GM18507 (cell line): Measurements from ENCODE around the gene EBI3.
A peak's percentile ranks its signal among the peaks of the same experiment; 100 is the strongest.
"Not testable (repeated sequence)": the region's sequence is repeated elsewhere in the genome, so short reads cannot be mapped to it uniquely, and the experiment has no call there.

Experiments
- DNase-seq: peaks from one replicate; pipeline ENCODE4 v3.0.0; 2011; ENCODE audit warnings: low read depth; ENCODE audit not compliant: insufficient read length; ENCODE audit errors: extremely low spot score
- FAIRE-seq: peaks from 2 replicates; lab custom pipeline; 2011; peaks lifted over from hg19 to GRCh38; lab: Jason Lieb, UNC

EBI3 gene

DNA sequence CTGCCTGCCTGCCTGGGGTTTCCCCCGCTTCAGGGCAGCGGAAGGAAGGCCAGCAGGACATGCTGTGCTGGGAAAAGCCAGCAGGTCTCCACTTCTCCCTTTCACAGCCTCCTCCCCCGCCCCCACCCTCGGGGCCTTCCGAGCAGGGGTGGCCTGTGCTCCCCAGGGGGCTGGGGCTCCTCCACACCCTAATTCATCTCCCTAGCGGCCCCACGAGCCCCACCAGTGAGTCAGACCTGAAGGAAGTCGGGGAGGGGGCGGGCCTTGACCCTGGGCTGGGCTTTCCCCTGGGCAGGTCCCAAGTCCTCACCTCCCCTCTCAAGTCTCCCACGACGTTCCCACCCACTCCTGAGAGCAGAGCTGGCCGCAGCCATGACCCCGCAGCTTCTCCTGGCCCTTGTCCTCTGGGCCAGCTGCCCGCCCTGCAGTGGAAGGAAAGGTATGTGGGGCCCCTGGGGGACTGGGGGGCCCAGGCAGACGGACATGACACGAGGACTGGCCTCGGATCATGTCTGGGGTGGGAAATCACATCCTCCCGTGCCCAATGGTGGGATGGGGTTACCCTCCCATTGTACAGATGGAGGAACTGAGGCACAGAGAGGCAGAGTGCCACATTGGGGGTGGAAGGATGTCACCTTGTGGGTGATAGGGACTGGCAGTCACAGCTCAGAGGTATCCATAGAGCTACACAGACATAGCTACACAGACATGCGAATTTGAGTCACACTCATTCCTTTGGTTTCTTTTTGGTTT is at the start of gene EBI3:
Gene EBI3, plus strand, starts transcription at position 345 of the 753 bp plus-strand sequence. Its CDS starts 28 bp downstream, at position 373.
- FAIRE-seq (peak; percentile 91), DNase-seq (peak; percentile 65)

- no peak for FAIRE-seq
- no peak for DNase-seq
Measured at GRCh38 chr19:4181053-4181508, 48.2 kb upstream of the EBI3 start.

- FAIRE-seq (peak; percentile 96), DNase-seq (peak; percentile 99)
Measured at GRCh38 chr19:4182084-4182810, 47.1 kb upstream of the EBI3 start, which contains the start of the genes ANKRD24 and SIRT6. Gene ANKRD24, plus strand, starts transcription at chr19:4182689. Its CDS starts 3,737 bp downstream, at chr19:4186426. Gene SIRT6, minus strand, starts transcription at chr19:4182563. Its CDS starts 24 bp downstream, at chr19:4182539.

DNA sequence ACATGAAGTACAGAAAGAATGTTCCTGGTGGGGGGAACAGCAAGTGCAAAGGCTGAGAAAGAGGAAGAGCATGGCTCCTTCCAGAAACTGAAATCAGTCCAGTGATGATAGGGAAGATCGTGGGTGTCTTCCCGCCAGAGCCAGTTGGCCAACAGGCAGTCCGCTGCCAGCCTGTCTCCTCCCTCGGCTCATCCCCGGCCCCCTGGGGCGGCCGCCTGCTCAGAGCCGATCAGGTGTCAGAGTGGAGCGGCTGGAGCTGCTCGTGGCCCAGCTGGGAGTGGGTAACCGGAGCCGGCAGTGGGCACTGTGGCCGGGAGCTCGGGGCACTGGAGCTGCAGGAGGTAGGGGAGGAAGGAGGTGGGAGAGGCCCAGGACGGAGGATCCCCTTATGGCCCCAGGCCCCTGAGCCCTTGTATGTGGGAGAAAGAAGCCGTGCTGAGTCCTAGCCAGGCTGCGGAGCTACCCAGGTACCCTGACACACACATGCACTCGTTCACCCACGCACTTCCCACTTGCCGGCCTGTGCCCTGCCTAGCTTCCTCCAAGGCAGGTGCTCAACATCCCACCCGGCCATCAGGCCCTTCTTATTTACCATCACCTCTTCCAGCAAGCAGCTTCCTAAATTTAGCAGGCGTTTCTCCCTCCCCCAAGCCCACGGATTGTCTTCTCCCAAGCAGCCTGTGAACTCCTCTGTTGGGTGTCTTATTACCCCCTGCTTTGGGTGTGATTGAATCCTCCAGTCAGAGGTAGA is 45.2 kb upstream of the EBI3 start:
- no peak for FAIRE-seq
- DNase-seq, result no peak

GRCh38 chr19:4184718-4185352 is 44.5 kb upstream of the EBI3 start:
- DNase-seq (no peak), FAIRE-seq (no peak)

GRCh38 chr19:4185413-4186086 is 43.8 kb upstream of the EBI3 start:
- FAIRE-seq, result no peak
- DNase-seq, result no peak

- DNase-seq, result peak; percentile 69
- peak; percentile 75 for FAIRE-seq
Measured at GRCh38 chr19:4186087-4186993, 43.0 kb upstream of the EBI3 start.

DNA sequence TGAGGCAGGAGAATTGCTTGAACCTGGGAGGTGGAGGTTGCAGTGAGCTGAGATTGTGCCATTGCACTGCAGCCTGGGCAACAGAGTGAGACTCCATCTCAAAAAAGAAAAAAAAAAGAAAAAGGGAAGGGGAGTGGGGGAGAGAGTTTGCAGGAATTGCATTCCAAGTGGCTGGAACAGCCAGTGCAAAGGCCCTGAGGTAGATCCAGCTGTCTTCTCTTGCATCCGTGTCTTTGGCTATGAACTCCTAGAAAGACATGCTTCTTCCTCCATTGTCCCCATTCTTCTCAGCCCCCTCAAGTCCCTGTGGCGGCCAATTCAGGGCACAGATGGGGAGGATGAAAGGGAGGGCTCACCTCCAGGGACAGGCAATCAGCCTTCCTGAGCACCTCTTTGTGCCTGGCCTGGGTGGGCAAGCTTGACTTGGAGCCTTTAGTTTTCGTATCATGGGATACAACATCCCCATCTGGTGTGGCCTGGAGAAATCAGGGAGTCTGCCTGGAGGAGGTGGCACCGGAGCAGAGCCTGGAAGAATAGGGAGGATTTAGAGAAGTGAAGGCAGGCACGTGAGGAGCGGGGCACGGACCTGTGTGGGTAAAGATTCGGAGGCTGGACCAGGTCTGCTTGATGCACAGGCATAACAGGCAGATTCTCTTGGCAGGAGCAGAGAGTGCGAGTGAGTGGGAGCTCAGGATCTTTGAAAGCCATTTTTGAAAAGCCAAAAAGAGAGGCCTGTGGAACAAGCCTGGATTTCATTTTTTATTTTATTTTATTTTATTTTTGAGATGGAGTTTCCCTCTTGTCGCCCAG is 41.8 kb upstream of the EBI3 start:
- DNase-seq (no peak), FAIRE-seq (no peak)

- FAIRE-seq (no peak), DNase-seq (no peak)
Measured at GRCh38 chr19:4189641-4190040, 39.7 kb upstream of the EBI3 start.

DNA sequence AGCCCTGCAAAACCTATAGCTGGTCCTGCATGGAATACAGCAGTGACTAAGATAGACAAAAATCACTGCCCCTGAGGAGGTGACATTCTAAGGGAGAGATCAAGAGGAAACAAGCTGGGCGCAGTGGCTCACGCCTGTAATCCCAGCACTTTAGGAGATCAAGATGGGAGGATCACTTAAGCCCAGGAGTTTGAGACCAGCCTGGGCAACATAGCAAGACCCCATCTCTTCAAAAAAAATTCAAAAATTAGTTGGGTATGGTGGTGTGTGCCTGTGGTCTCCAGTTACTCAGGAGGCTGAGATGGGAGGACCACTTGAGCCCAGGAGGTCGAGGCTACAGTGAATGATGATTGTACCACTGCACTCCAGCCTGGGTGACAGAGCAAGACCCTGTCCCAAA is 36.8 kb upstream of the EBI3 start:
- FAIRE-seq, result not testable (repeated sequence)

GRCh38 chr19:4194353-4194752 is 35.0 kb upstream of the EBI3 start:
- no peak for FAIRE-seq
- no peak for DNase-seq

More for the DNA sequence above, 36.8 kb upstream of the EBI3 start:
- DNase-seq, result not testable (repeated sequence)

DNA sequence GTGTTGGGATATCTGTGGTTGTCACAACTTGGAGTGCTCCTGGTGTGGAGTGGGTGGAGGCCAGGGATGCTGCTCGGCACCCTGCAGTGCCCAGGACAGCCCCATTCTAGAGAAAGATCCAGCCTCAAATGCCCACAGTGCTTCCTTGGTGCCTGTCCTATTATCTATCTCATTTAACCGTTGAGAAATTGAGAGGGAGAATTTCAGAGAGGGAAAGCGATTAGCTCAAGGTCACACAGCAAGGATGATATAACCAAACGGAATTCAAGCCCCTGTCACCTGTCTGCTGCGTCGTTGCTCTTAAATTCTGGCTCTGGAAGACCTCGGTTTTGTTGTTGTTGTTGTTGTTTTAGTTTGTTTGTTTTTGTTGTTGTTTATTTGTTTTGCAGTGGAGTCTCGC is 33.3 kb upstream of the EBI3 start:
- no peak for FAIRE-seq
- no peak for DNase-seq

DNA sequence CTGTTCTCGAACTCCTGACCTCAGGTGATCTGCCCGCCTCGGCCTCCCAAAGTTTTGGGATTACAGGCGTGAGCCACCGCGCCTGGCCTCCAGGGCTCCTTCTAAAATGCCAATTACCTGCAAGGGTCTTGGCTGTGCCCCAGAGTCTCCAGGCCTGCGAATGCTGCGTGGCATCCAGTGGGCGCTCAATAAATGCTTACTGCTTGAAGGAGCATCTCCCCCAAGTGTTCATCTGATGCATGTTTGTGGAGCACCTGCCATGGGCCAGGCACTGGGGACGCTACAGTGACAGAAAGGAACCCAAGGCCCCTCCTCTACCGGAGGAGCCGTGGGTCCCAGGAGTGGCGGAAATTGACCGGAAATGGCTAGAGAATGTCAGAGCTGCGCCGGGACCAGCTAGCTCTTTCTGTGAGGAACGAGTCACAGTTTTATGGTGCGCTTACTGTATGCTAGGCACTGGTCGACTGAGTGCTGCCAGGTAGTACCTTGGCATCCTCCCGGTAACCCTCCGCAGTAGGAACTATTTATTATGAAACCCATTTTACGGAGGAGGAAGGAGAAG is 32.7 kb upstream of the EBI3 start:
- DNase-seq (no peak), FAIRE-seq (no peak)

- FAIRE-seq, result no peak
- DNase-seq, result no peak
Measured at GRCh38 chr19:4197228-4197624, 32.1 kb upstream of the EBI3 start.

GRCh38 chr19:4197625-4198466 is 31.5 kb upstream of the EBI3 start:
- no peak for FAIRE-seq

More at GRCh38 chr19:4197625-4198466, 31.5 kb upstream of the EBI3 start:
- no peak for DNase-seq
